K562 (cell line): ENCODE measurements around the gene GIMAP8. TPM values are rescaled to one million over a fixed set of nuclear protein-coding genes. Genes with fewer than 3 reads are reported as not detected.

Source experiments
- FOXJ3 ChIP-seq: sonication (generic); formaldehyde crosslinking; IDR thresholded peaks from 2 replicates; pipeline ENCODE4 v1.4.0; 2020; ENCODE audit warnings: mild to moderate bottlenecking, missing genetic modification reagents
- HNRNPLL ChIP-seq: fragments of 200-400 bp; formaldehyde crosslinking; IDR thresholded peaks from 2 replicates; pipeline ENCODE4 v1.6.1; 2017; ENCODE audit warnings: low read length, low read depth, mild to moderate bottlenecking; ENCODE audit not compliant: poor library complexity, severe bottlenecking
- NFRKB ChIP-seq: fragments of 450-650 bp; IDR thresholded peaks from 2 replicates; pipeline ENCODE4 v1.6.1; 2016; ENCODE audit warnings: low read depth
- SMAD3 ChIP-seq: fragments of 450-650 bp; formaldehyde crosslinking; conservative IDR thresholded peaks from 2 replicates; pipeline ENCODE4 v1.4.0; 2020; ENCODE audit warnings: mild to moderate bottlenecking
- ZKSCAN8 ChIP-seq: fragments of 200-800 bp; sonication (Bioruptor generic); IDR thresholded peaks from 2 replicates; pipeline ENCODE4 v1.6.1; 2016; ENCODE audit warnings: missing genetic modification characterization, missing compliant biosample characterization
- ZNF445 ChIP-seq: fragments of 250-450 bp; sonication (Bioruptor Pico); IDR thresholded peaks from 2 replicates; pipeline ENCODE4 v1.4.0; 2020; ENCODE audit warnings: low read depth, mild to moderate bottlenecking, moderate library complexity
- polyA plus RNA-seq, 8 experiments: library from polyadenylated mRNA; depleted of rRNA in 4 of 8; stranded (reverse) in 5 of 8; unstranded in 3 of 8; fragments of >200 nt; fragmentation: Nextera tagmentation in 2 of 8; fragmentation: Illumina TruSeq in 1 of 8; extraction: Ambion mirVana in 2 of 8; extraction: Trizol in 1 of 8; gene quantifications; 2 replicates each; pipeline versions ENCODE4 v1.2.1 to v1.2.3, GENCODE V29; 2011 to 2014; ENCODE audit warnings: inconsistent platforms in 1 of 8, missing spikeins in 1 of 8
- total RNA-seq, 7 experiments: library from RNA; depleted of rRNA in 6 of 7; stranded (reverse); fragments of >200 nt in 6 of 7; fragmentation: Illumina TruSeq in 2 of 7; extraction: Trizol in 2 of 7; gene quantifications; 2 replicates each; pipeline versions ENCODE4 v1.2.1 to v1.2.3, GENCODE V29; 2011 to 2021; ENCODE audit warnings: low replicate concordance in 1 of 7
- TF ChIP-seq, protein P1 (sequence below): sonication (generic); formaldehyde crosslinking; IDR thresholded peaks from 2 replicates; pipeline ENCODE4 v1.8.0; 2022; ENCODE audit warnings: mild to moderate bottlenecking, missing genetic modification reagents
- TF ChIP-seq, protein P2 (sequence below): fragments of 250-450 bp; sonication (Bioruptor Pico); IDR thresholded peaks from 2 replicates; pipeline ENCODE4 v1.9.0; 2021; ENCODE audit warnings: mild to moderate bottlenecking
- TF ChIP-seq, protein P3 (sequence below): sonication (generic); formaldehyde crosslinking; IDR thresholded peaks from 2 replicates; pipeline ENCODE4 v1.8.0; 2022; ENCODE audit warnings: mild to moderate bottlenecking, missing genetic modification reagents, borderline replicate concordance

Gene GIMAP8
- total and polyA plus RNA-seq, 9 of the 15 experiments (the other 6 are each of a cell fraction or from before 2014, with no cell fraction given), result not detected

DNA sequence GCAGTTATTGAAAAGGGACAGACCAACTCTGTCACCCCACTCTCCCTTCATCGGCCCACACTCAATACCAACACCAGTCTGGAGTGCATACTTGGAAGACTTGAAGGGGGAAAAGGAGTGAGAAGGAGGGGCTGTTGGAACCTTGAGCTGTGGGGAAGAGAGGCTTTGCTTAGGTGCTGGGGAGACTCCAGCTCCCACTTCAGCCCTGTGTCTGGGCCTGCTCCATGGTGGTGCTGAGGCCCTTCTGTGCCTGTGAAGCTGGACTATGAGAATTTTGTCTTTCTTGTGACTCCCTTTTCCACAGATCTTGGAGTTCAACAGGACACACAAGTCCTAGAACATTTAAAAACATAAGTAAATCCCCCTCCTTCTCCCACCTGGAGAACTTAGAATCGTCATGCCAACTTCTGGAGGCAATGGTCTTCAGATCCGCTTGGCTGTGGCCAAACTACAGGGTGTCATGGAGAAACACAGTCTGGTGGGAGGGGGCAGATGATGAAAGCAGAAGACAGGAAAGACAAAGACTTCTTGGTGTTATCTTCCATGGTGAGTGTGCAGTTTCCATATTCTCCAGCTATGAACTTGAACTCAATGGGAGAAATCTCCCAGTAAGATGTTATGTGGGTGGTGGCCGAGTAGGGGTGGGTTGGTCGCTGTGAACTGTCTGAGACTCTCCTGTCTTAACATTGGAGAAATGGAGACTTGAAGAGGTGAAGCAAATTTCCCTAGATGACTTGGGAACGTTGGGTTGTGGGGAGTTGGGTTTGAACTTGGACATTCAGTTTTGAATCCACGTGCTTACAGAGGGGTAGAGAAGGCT lies 18.4 kb upstream of the GIMAP8 start (continued):
- TF ChIP-seq, protein P1, sequence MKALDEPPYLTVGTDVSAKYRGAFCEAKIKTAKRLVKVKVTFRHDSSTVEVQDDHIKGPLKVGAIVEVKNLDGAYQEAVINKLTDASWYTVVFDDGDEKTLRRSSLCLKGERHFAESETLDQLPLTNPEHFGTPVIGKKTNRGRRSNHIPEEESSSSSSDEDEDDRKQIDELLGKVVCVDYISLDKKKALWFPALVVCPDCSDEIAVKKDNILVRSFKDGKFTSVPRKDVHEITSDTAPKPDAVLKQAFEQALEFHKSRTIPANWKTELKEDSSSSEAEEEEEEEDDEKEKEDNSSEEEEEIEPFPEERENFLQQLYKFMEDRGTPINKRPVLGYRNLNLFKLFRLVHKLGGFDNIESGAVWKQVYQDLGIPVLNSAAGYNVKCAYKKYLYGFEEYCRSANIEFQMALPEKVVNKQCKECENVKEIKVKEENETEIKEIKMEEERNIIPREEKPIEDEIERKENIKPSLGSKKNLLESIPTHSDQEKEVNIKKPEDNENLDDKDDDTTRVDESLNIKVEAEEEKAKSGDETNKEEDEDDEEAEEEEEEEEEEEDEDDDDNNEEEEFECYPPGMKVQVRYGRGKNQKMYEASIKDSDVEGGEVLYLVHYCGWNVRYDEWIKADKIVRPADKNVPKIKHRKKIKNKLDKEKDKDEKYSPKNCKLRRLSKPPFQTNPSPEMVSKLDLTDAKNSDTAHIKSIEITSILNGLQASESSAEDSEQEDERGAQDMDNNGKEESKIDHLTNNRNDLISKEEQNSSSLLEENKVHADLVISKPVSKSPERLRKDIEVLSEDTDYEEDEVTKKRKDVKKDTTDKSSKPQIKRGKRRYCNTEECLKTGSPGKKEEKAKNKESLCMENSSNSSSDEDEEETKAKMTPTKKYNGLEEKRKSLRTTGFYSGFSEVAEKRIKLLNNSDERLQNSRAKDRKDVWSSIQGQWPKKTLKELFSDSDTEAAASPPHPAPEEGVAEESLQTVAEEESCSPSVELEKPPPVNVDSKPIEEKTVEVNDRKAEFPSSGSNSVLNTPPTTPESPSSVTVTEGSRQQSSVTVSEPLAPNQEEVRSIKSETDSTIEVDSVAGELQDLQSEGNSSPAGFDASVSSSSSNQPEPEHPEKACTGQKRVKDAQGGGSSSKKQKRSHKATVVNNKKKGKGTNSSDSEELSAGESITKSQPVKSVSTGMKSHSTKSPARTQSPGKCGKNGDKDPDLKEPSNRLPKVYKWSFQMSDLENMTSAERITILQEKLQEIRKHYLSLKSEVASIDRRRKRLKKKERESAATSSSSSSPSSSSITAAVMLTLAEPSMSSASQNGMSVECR, result no peak
- TF ChIP-seq ZKSCAN8 (CRISPR knock-in tag), result peak; percentile 79
- TF ChIP-seq ZNF445 (CRISPR knock-in tag), result no peak
- TF ChIP-seq, protein P2, sequence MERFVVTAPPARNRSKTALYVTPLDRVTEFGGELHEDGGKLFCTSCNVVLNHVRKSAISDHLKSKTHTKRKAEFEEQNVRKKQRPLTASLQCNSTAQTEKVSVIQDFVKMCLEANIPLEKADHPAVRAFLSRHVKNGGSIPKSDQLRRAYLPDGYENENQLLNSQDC, result no peak
- TF ChIP-seq HNRNPLL, result no peak
- TF ChIP-seq FOXJ3 (CRISPR knock-in tag), result no peak
- peak; percentile 40; the same call in 1 of the 2 replicates for TF ChIP-seq SMAD3 (CRISPR knock-in tag)
- TF ChIP-seq, protein P3, sequence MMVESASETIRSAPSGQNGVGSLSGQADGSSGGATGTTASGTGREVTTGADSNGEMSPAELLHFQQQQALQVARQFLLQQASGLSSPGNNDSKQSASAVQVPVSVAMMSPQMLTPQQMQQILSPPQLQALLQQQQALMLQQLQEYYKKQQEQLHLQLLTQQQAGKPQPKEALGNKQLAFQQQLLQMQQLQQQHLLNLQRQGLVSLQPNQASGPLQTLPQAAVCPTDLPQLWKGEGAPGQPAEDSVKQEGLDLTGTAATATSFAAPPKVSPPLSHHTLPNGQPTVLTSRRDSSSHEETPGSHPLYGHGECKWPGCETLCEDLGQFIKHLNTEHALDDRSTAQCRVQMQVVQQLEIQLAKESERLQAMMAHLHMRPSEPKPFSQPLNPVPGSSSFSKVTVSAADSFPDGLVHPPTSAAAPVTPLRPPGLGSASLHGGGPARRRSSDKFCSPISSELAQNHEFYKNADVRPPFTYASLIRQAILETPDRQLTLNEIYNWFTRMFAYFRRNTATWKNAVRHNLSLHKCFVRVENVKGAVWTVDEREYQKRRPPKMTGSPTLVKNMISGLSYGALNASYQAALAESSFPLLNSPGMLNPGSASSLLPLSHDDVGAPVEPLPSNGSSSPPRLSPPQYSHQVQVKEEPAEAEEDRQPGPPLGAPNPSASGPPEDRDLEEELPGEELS, result no peak
- peak; percentile 85 for TF ChIP-seq NFRKB
